Measurements from ENCODE around the gene DNAH7. TPM values are rescaled to one million over a fixed set of nuclear protein-coding genes. Genes with fewer than 3 reads are reported as not detected.

DNAH7 gene
- total RNA-seq, 2 donors from 2014 or later, result 0.02 TPM; not detected in 1

GRCh38 chr2:195998070-195998469, 70.6 kb downstream of the DNAH7 start:
- peaks cover 12% of the 10 kb centered on the region for H3K4me1 Mint-ChIP-seq (ENCODE audit: low read depth)
- DNase-seq (no peak), ATAC-seq (replicated peaks in 1 of 2) (no peak)
- no peaks in the 10 kb centered on the region for H3K36me3 Mint-ChIP-seq (ENCODE audit: insufficient read depth in 2 of 2)
- H3K4me3 Mint-ChIP-seq, result no peak overlapping the region
- no peaks in the 10 kb centered on the region for H3K9me3 Mint-ChIP-seq
- H3K27me3 Mint-ChIP-seq (ENCODE audit: low read depth), result no peaks in the 10 kb centered on the region
- H3K27ac Mint-ChIP-seq, result no peak overlapping the region

GRCh38 chr2:195995499-195995898, 73.1 kb downstream of the DNAH7 start:
- DNase-seq (no peak), ATAC-seq (replicated peaks in 1 of 2) (no peak)
- Mint-ChIP-seq H3K27me3 (ENCODE audit: low read depth) (no peaks in the 10 kb centered on the region), H3K9me3 (no peaks in the 10 kb centered on the region), H3K36me3 (ENCODE audit: insufficient read depth in 2 of 2) (no peaks in the 10 kb centered on the region), H3K4me1 (ENCODE audit: low read depth) (peaks cover 12% of the 10 kb centered on the region), H3K27ac (no peak overlapping the region), H3K4me3 (no peak overlapping the region)

- H3K4me1 Mint-ChIP-seq (ENCODE audit: low read depth), result peaks cover 12% of the 10 kb centered on the region
- H3K27ac Mint-ChIP-seq, result no peak overlapping the region
- no peak for DNase-seq
- ATAC-seq (replicated peaks in 1 of 2), result no peak
- H3K27me3 Mint-ChIP-seq (ENCODE audit: low read depth), result no peaks in the 10 kb centered on the region
- no peaks in the 10 kb centered on the region for H3K9me3 Mint-ChIP-seq
- H3K36me3 Mint-ChIP-seq (ENCODE audit: insufficient read depth in 2 of 2), result no peaks in the 10 kb centered on the region
- H3K4me3 Mint-ChIP-seq, result no peak overlapping the region
Observed at GRCh38 chr2:195993623-195994022, 75.0 kb downstream of the DNAH7 start.

GRCh38 chr2:195985741-195986140, 82.9 kb downstream of the DNAH7 start:
- no peak for ATAC-seq (replicated peaks in 1 of 2)
- Mint-ChIP-seq H3K27me3 (ENCODE audit: low read depth) (no peaks in the 10 kb centered on the region), H3K9me3 (no peaks in the 10 kb centered on the region)

GRCh38 chr2:195984923-195985726, 83.5 kb downstream of the DNAH7 start:
- Mint-ChIP-seq H3K36me3 (ENCODE audit: insufficient read depth in 2 of 2) (peaks cover 1 to 2% of the 10 kb centered on the region in 2 donors), H3K27ac (no peak overlapping the region), H3K27me3 (ENCODE audit: low read depth) (no peaks in the 10 kb centered on the region), H3K9me3 (peaks cover 0 to 2% of the 10 kb centered on the region in 2 donors), H3K4me1 (ENCODE audit: low read depth) (no peaks in the 10 kb centered on the region), H3K4me3 (no peak overlapping the region)
- DNase-seq (no peak), ATAC-seq (replicated peaks in 1 of 2) (no peak)

More at GRCh38 chr2:195985741-195986140, 82.9 kb downstream of the DNAH7 start:
- no peaks in the 10 kb centered on the region for H3K4me1 Mint-ChIP-seq (ENCODE audit: low read depth)
- no peak overlapping the region for H3K27ac Mint-ChIP-seq
- H3K36me3 Mint-ChIP-seq (ENCODE audit: insufficient read depth in 2 of 2), result no peaks in the 10 kb centered on the region
- H3K4me3 Mint-ChIP-seq, result no peak overlapping the region
- no peak for DNase-seq

- Mint-ChIP-seq H3K9me3 (peaks cover 0 to 2% of the 10 kb centered on the region in 2 donors), H3K36me3 (ENCODE audit: insufficient read depth in 2 of 2) (no peaks in the 10 kb centered on the region), H3K4me3 (no peak overlapping the region), H3K4me1 (ENCODE audit: low read depth) (no peaks in the 10 kb centered on the region), H3K27me3 (ENCODE audit: low read depth) (no peaks in the 10 kb centered on the region), H3K27ac (no peak overlapping the region)
- no peak for ATAC-seq (replicated peaks in 1 of 2)
- DNase-seq, result no peak
Observed at GRCh38 chr2:195967336-195967735, 101.3 kb downstream of the DNAH7 start.

- no peak overlapping the region for H3K27ac Mint-ChIP-seq
- H3K9me3 Mint-ChIP-seq, result peaks cover 0 to 2% of the 10 kb centered on the region in 2 donors
- no peaks in the 10 kb centered on the region for H3K36me3 Mint-ChIP-seq (ENCODE audit: insufficient read depth in 2 of 2)
- H3K27me3 Mint-ChIP-seq (ENCODE audit: low read depth), result peaks cover 10% of the 10 kb centered on the region
- H3K4me1 Mint-ChIP-seq (ENCODE audit: low read depth), result no peaks in the 10 kb centered on the region
- ATAC-seq (replicated peaks in 1 of 2) (no peak), DNase-seq (no peak)
- no peak overlapping the region for H3K4me3 Mint-ChIP-seq
Observed at GRCh38 chr2:195961873-195962272, 106.8 kb downstream of the DNAH7 start.

- Mint-ChIP-seq H3K9me3 (no peaks in the 10 kb centered on the region), H3K27ac (no peak overlapping the region), H3K4me1 (ENCODE audit: low read depth) (no peaks in the 10 kb centered on the region), H3K27me3 (ENCODE audit: low read depth) (peaks cover 14% of the 10 kb centered on the region), H3K36me3 (ENCODE audit: insufficient read depth in 2 of 2) (no peaks in the 10 kb centered on the region), H3K4me3 (no peak overlapping the region)
- no peak for ATAC-seq (replicated peaks in 1 of 2)
- no peak for DNase-seq
Observed at GRCh38 chr2:195959341-195959740, 109.3 kb downstream of the DNAH7 start.

- ATAC-seq (replicated peaks in 1 of 2) (no peak), DNase-seq (no peak)
- Mint-ChIP-seq H3K4me1 (ENCODE audit: low read depth) (no peaks in the 10 kb centered on the region), H3K36me3 (ENCODE audit: insufficient read depth in 2 of 2) (peaks cover 0 to 2% of the 10 kb centered on the region in 2 donors), H3K4me3 (no peak overlapping the region), H3K27ac (no peak overlapping the region), H3K9me3 (peaks cover 4 to 7% of the 10 kb centered on the region in 2 donors), H3K27me3 (ENCODE audit: low read depth) (peaks cover 14% of the 10 kb centered on the region)
Observed at GRCh38 chr2:195956725-195957124, 111.9 kb downstream of the DNAH7 start.

- Mint-ChIP-seq H3K27me3 (ENCODE audit: low read depth) (peaks cover 9% of the 10 kb centered on the region), H3K36me3 (ENCODE audit: insufficient read depth in 2 of 2) (peaks cover 2 to 4% of the 10 kb centered on the region in 2 donors), H3K27ac (no peak overlapping the region), H3K9me3 (peaks cover 8 to 13% of the 10 kb centered on the region in 2 donors), H3K4me3 (no peak overlapping the region), H3K4me1 (ENCODE audit: low read depth) (no peaks in the 10 kb centered on the region)
- DNase-seq (no peak), ATAC-seq (replicated peaks in 1 of 2) (no peak)
Observed at GRCh38 chr2:195945056-195945455, 123.6 kb downstream of the DNAH7 start.

- no peak for DNase-seq
- no peak for ATAC-seq (replicated peaks in 1 of 2)
- Mint-ChIP-seq H3K27me3 (ENCODE audit: low read depth) (no peaks in the 10 kb centered on the region), H3K27ac (no peak overlapping the region), H3K4me1 (ENCODE audit: low read depth) (no peaks in the 10 kb centered on the region), H3K9me3 (peaks cover under 1 to 4% of the 10 kb centered on the region in 2 donors), H3K36me3 (ENCODE audit: insufficient read depth in 2 of 2) (peaks cover 1 to 4% of the 10 kb centered on the region in 2 donors), H3K4me3 (no peak overlapping the region)
Observed at GRCh38 chr2:195937176-195937575, 131.5 kb downstream of the DNAH7 start.

- no peaks in the 10 kb centered on the region for H3K4me1 Mint-ChIP-seq (ENCODE audit: low read depth)
- H3K27me3 Mint-ChIP-seq (ENCODE audit: low read depth), result no peaks in the 10 kb centered on the region
- H3K36me3 Mint-ChIP-seq (ENCODE audit: insufficient read depth in 2 of 2), result no peaks in the 10 kb centered on the region
- H3K27ac Mint-ChIP-seq, result no peak overlapping the region
- no peak for ATAC-seq (replicated peaks in 1 of 2)
- no peak overlapping the region for H3K4me3 Mint-ChIP-seq
- no peak for DNase-seq
- no peaks in the 10 kb centered on the region for H3K9me3 Mint-ChIP-seq
Observed at GRCh38 chr2:195934484-195934883, 134.2 kb downstream of the DNAH7 start.

GRCh38 chr2:195929531-195929930, 139.1 kb downstream of the DNAH7 start:
- Mint-ChIP-seq H3K36me3 (ENCODE audit: insufficient read depth in 2 of 2) (no peaks in the 10 kb centered on the region), H3K27me3 (ENCODE audit: low read depth) (no peaks in the 10 kb centered on the region), H3K4me3 (no peak overlapping the region), H3K27ac (no peak overlapping the region), H3K9me3 (no peaks in the 10 kb centered on the region), H3K4me1 (ENCODE audit: low read depth) (no peaks in the 10 kb centered on the region)
- ATAC-seq (replicated peaks in 1 of 2) (no peak), DNase-seq (no peak)

- no peaks in the 10 kb centered on the region for H3K27me3 Mint-ChIP-seq (ENCODE audit: low read depth)
- no peak for ATAC-seq (replicated peaks in 1 of 2)
- H3K36me3 Mint-ChIP-seq (ENCODE audit: insufficient read depth in 2 of 2), result no peaks in the 10 kb centered on the region
- H3K4me1 Mint-ChIP-seq (ENCODE audit: low read depth), result peaks cover 8% of the 10 kb centered on the region
- DNase-seq, result no peak
- peaks cover 0 to 3% of the 10 kb centered on the region in 2 donors for H3K9me3 Mint-ChIP-seq
- no peak overlapping the region for H3K27ac Mint-ChIP-seq
- H3K4me3 Mint-ChIP-seq, result no peak overlapping the region
Observed at GRCh38 chr2:195925120-195925519, 143.5 kb downstream of the DNAH7 start.

Data from activated T-cell treated with anti-CD3 and anti-CD28 coated beads, Interleukin-2, amount 50 U/mL, for 72 hours (primary cell).